Activated naive CD8-positive, alpha-beta T cell treated with anti-CD3 and anti-CD28 coated beads, Interleukin-2, amount 50 U/mL, for 16 hours (primary cell): ENCODE data around the gene SERGEF.

Experiments
- DNase-seq: peaks from one replicate; pipeline ENCODE4 v3.0.0-alpha.2; 2020; ENCODE audit warnings: low read depth, low spot score

The SERGEF gene

GRCh38 chr11:17813391-17814059 lies 199.3 kb downstream of the SERGEF start:
- DNase-seq = no peak

- DNase-seq = no peak
These were observed 200.0 kb downstream of the SERGEF start for GRCh38 chr11:17812865-17813187.

- DNase-seq = no peak
These were observed 200.6 kb downstream of the SERGEF start for GRCh38 chr11:17812091-17812864.

- DNase-seq = no peak
These were observed 201.5 kb downstream of the SERGEF start for GRCh38 chr11:17811352-17811751.

- no peak for DNase-seq
These were observed 202.1 kb downstream of the SERGEF start for GRCh38 chr11:17810746-17811145.

GRCh38 chr11:17810041-17810440 lies 202.8 kb downstream of the SERGEF start:
- no peak for DNase-seq

GRCh38 chr11:17807034-17807433 lies 205.8 kb downstream of the SERGEF start:
- DNase-seq = no peak

- no peak for DNase-seq
These were observed 207.0 kb downstream of the SERGEF start for GRCh38 chr11:17805873-17806272.

- DNase-seq = no peak
These were observed 207.8 kb downstream of the SERGEF start for GRCh38 chr11:17805043-17805442.

GRCh38 chr11:17803754-17804334 lies 209.0 kb downstream of the SERGEF start:
- DNase-seq = no peak

GRCh38 chr11:17802491-17802890 lies 210.4 kb downstream of the SERGEF start:
- no peak for DNase-seq

- DNase-seq = no peak
These were observed 211.7 kb downstream of the SERGEF start for GRCh38 chr11:17801166-17801565.

GRCh38 chr11:17799147-17799546 lies 213.7 kb downstream of the SERGEF start:
- no peak for DNase-seq

GRCh38 chr11:17798716-17799115 lies 214.1 kb downstream of the SERGEF start:
- no peak for DNase-seq

- no peak for DNase-seq
These were observed 214.6 kb downstream of the SERGEF start for GRCh38 chr11:17798253-17798652.

GRCh38 chr11:17796154-17796553 lies 216.7 kb downstream of the SERGEF start:
- no peak for DNase-seq

- DNase-seq = no peak
These were observed 217.9 kb downstream of the SERGEF start for GRCh38 chr11:17794981-17795380.

- no peak for DNase-seq
These were observed 219.1 kb downstream of the SERGEF start for GRCh38 chr11:17793642-17794170.

GRCh38 chr11:17792161-17792560 lies 220.7 kb downstream of the SERGEF start:
- DNase-seq = no peak

GRCh38 chr11:17791144-17791543 lies 221.7 kb downstream of the SERGEF start:
- DNase-seq = no peak

GRCh38 chr11:17790453-17790852 lies 222.4 kb downstream of the SERGEF start:
- no peak for DNase-seq

GRCh38 chr11:17788084-17788483 lies 224.8 kb downstream of the SERGEF start:
- no peak for DNase-seq
